SK-N-SH (cell line): ENCODE measurements around the gene HBG2.

Source experiments
- CHD2 ChIP-seq: fragments of 150-350 bp; IDR thresholded peaks from 2 replicates; pipeline ENCODE4 v1.6.1; 2018; ENCODE audit warnings: low read length; ENCODE audit not compliant: partially characterized antibody
- ELF1 ChIP-seq: IDR thresholded peaks from 2 replicates; pipeline ENCODE4 v1.4.0; 2012
- FOXJ3 ChIP-seq: sonication (generic); formaldehyde crosslinking; IDR thresholded peaks from 2 replicates; pipeline ENCODE4 v1.5.1; 2020; ENCODE audit warnings: mild to moderate bottlenecking, missing genetic modification reagents
- MAX ChIP-seq: IDR thresholded peaks from 2 replicates; pipeline ENCODE4 v1.4.0; 2012; ENCODE audit warnings: low read depth
- MXI1 ChIP-seq: IDR thresholded peaks from 2 replicates; pipeline ENCODE4 v1.6.1; 2012; ENCODE audit warnings: mild to moderate bottlenecking, low read depth, low read length, improper control_type of control experiment
- POLR2AphosphoS5 ChIP-seq: IDR thresholded peaks from 2 replicates; pipeline ENCODE4 v1.6.1; 2012; ENCODE audit warnings: low read depth, low read length
- RAD21 ChIP-seq: IDR thresholded peaks from 2 replicates; pipeline ENCODE4 v1.6.1; 2012; ENCODE audit warnings: mild to moderate bottlenecking, low read length
- REST ChIP-seq: IDR thresholded peaks from 2 replicates; pipeline ENCODE4 v1.6.1; 2012; ENCODE audit warnings: mild to moderate bottlenecking, low read depth, low read length, moderate library complexity
- RXRA ChIP-seq: IDR thresholded peaks from 2 replicates; pipeline ENCODE4 v1.4.0; 2012; ENCODE audit warnings: low read depth, mild to moderate bottlenecking, borderline replicate concordance
- SMC3 ChIP-seq: IDR thresholded peaks from 2 replicates; pipeline ENCODE4 v1.6.1; 2012; ENCODE audit warnings: low read depth, low read length, improper control_type of control experiment
- TCF12 ChIP-seq: IDR thresholded peaks from 2 replicates; pipeline ENCODE4 v1.4.0; 2012
- YY1 ChIP-seq: IDR thresholded peaks from 2 replicates; pipeline ENCODE4 v1.4.0; 2012; ENCODE audit warnings: low read depth, mild to moderate bottlenecking
- ZBTB33 ChIP-seq: IDR thresholded peaks from 2 replicates; pipeline ENCODE4 v1.4.0; 2012; ENCODE audit warnings: low read depth, borderline replicate concordance
- TF ChIP-seq, protein P1 (sequence below): fragments of 200-600 bp; sonication (generic); IDR thresholded peaks from 2 replicates; pipeline ENCODE4 v1.6.1; 2017; ENCODE audit warnings: antibody characterized with exemption, mild to moderate bottlenecking, moderate library complexity

DNA sequence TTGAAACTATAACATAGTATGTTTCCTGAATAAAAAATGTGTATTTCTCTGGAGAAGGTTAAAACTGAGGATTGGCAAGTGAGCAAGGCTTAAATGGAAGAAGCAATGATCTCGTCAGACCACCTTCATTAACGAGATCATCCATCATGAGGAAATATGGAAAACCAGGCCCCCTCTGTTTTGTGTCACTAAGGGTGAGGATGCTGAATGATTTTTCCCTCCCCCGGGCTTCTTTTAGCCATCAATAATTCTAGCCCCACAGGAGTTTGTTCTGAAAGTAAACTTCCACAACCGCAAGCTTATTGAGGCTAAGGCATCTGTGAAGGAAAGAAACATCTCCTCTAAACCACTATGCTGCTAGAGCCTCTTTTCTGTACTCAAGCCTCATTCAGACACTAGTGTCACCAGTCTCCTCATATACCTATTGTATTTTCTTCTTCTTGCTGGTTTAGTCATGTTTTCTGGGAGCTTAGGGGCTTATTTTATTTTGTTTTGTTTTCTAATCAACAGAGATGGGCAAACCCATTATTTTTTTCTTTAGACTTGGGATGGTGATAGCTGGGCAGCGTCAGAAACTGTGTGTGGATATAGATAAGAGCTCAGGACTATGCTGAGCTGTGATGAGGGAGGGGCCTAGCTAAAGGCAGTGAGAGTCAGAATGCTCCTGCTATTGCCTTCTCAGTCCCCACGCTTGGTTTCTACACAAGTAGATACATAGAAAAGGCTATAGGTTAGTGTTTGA lies 21.0 kb upstream of the HBG2 start:
- TF ChIP-seq MAX (no peak), POLR2AphosphoS5 (no peak), MXI1 (no peak), ELF1 (no peak), FOXJ3 (CRISPR knock-in tag) (no peak), TCF12 (no peak), YY1 (no peak), SMC3 (no peak), ZBTB33 (no peak), RAD21 (no peak), CHD2 (no peak), RXRA (no peak), REST (no peak)
- TF ChIP-seq, protein P1, sequence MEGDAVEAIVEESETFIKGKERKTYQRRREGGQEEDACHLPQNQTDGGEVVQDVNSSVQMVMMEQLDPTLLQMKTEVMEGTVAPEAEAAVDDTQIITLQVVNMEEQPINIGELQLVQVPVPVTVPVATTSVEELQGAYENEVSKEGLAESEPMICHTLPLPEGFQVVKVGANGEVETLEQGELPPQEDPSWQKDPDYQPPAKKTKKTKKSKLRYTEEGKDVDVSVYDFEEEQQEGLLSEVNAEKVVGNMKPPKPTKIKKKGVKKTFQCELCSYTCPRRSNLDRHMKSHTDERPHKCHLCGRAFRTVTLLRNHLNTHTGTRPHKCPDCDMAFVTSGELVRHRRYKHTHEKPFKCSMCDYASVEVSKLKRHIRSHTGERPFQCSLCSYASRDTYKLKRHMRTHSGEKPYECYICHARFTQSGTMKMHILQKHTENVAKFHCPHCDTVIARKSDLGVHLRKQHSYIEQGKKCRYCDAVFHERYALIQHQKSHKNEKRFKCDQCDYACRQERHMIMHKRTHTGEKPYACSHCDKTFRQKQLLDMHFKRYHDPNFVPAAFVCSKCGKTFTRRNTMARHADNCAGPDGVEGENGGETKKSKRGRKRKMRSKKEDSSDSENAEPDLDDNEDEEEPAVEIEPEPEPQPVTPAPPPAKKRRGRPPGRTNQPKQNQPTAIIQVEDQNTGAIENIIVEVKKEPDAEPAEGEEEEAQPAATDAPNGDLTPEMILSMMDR, result no peak
